Hepatocyte (in vitro differentiated cells): Measurements from ENCODE around the gene CYP27A1. TPM values are rescaled to one million over a fixed set of nuclear protein-coding genes. Genes with fewer than 3 reads are reported as not detected.
"Not testable (repeated sequence)": the region's sequence is repeated elsewhere in the genome, so short reads cannot be mapped to it uniquely, and the experiment has no call there.

Source experiments
- DNase-seq: peaks from one replicate; pipeline ENCODE4 v3.0.0-alpha.2; 2016; ENCODE audit warnings: low spot score
- H2AFZ ChIP-seq: fragments of 200-600 bp; sonication (generic); 2 replicates; pipeline ENCODE4 v1.6.0; 2016; ENCODE audit warnings: antibody characterized with exemption, mild to moderate bottlenecking
- H3K27ac ChIP-seq: fragments of 200-600 bp; sonication (generic); 2 replicates; pipeline ENCODE4 v1.5.1; 2016; ENCODE audit warnings: mild to moderate bottlenecking
- H3K27me3 ChIP-seq: fragments of 200-600 bp; sonication (generic); 2 replicates; pipeline ENCODE4 v1.6.1; 2016
- H3K36me3 ChIP-seq: fragments of 200-600 bp; sonication (generic); replicated peaks from 2 replicates; pipeline ENCODE4 v1.5.1; 2016; ENCODE audit warnings: low read depth; ENCODE audit not compliant: insufficient read depth
- H3K4me1 ChIP-seq: fragments of 200-600 bp; sonication (generic); 2 replicates; pipeline ENCODE4 v1.5.1; 2016; ENCODE audit warnings: mild to moderate bottlenecking, moderate library complexity; ENCODE audit not compliant: insufficient read depth
- H3K4me2 ChIP-seq: fragments of 200-600 bp; sonication (generic); 2 replicates; pipeline ENCODE4 v1.6.0; 2016
- H3K4me3 ChIP-seq: fragments of 200-600 bp; sonication (generic); 2 replicates; pipeline ENCODE4 v1.5.1; 2016; ENCODE audit warnings: mild to moderate bottlenecking
- H3K79me2 ChIP-seq: fragments of 200-600 bp; sonication (generic); 2 replicates; pipeline ENCODE4 v1.6.0; 2017; ENCODE audit warnings: mild to moderate bottlenecking
- H3K9me2 ChIP-seq: fragments of 200-600 bp; sonication (generic); replicated peaks from 2 replicates; pipeline ENCODE4 v1.6.0; 2017; ENCODE audit warnings: mild to moderate bottlenecking; ENCODE audit not compliant: insufficient read depth
- H3K9me3 ChIP-seq: fragments of 200-600 bp; sonication (generic); 2 replicates; pipeline ENCODE4 v1.5.1; 2016; ENCODE audit warnings: low read depth, mild to moderate bottlenecking
- H4K20me1 ChIP-seq: fragments of 200-600 bp; sonication (generic); 2 replicates; pipeline ENCODE4 v1.6.0; 2016; ENCODE audit warnings: mild to moderate bottlenecking; ENCODE audit not compliant: insufficient read depth, poor library complexity, severe bottlenecking
- EZH2 ChIP-seq: fragments of 200-600 bp; sonication (generic); IDR thresholded peaks from 2 replicates; pipeline ENCODE4 v1.6.1; 2016; ENCODE audit warnings: antibody characterized with exemption, mild to moderate bottlenecking, borderline replicate concordance
- EZH2phosphoT487 ChIP-seq: fragments of 200-600 bp; sonication (generic); IDR thresholded peaks from one replicate; pipeline ENCODE4 v1.6.1; 2018; ENCODE audit warnings: antibody characterized with exemption, mild to moderate bottlenecking, low read depth, moderate library complexity; ENCODE audit not compliant: unreplicated experiment, severe bottlenecking
- WGBS: methylation state at CpG from one replicate; pipeline ENCODE4 v1.1.6; 2016; ENCODE audit warnings: low lambda C conversion rate; ENCODE audit errors: missing lambda C conversion rate; 5-methylcytosine and 5-hydroxymethylcytosine counted together
- polyA plus RNA-seq: library from polyadenylated mRNA; unstranded; fragments of >200 nt; fragmentation: Nextera tagmentation; extraction: Ambion mirVana; gene quantifications from 2 replicates; pipeline ENCODE4 v1.2.1, GENCODE V29; 2016
- total RNA-seq: library from RNA; depleted of rRNA; stranded (reverse); fragments of >200 nt; gene quantifications from 2 replicates; pipeline ENCODE4 v1.2.3, GENCODE V29; 2014
- TF ChIP-seq, protein P1 (sequence below): fragments of 200-600 bp; sonication (generic); IDR thresholded peaks from 2 replicates; pipeline ENCODE4 v1.5.1; 2016; ENCODE audit warnings: antibody characterized with exemption, mild to moderate bottlenecking; ENCODE audit not compliant: poor library complexity

Gene CYP27A1
- total and polyA plus RNA-seq, 2 experiments from 2014 or later: 34.5 to 44.8 TPM

DNA sequence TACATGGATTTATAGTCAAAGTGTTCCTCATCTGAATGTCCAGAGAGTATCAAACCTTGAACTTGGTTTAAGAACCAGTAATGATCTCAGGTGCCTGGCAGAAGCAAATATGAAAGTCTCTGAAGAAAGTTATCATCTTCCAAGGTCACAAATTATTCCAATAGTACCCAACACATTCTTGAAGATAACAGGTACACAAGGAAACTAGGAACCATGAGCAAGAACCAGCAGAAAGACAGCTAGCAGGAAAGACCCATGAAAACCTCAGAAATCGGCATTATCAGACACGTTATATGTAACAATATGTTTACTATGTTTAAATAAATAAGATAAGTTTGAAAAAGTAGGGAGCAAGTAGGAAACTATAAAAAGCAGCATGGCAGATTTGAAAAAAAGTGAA lies 55.5 kb downstream of the CYP27A1 start:
- Histone ChIP-seq H3K9me2 (no peaks in the 10 kb centered on the region), H3K27me3 (peaks cover 9% of the 10 kb centered on the region), H4K20me1 (no peaks in the 10 kb centered on the region), H3K36me3 (no peaks in the 10 kb centered on the region), H3K4me3 (no peak overlapping the region), H3K79me2 (no peaks in the 10 kb centered on the region), H2AFZ (no peak overlapping the region), H3K27ac (no peak overlapping the region), H3K4me2 (no peak overlapping the region), H3K9me3 (no peaks in the 10 kb centered on the region), H3K4me1 (no peaks in the 10 kb centered on the region)
- DNase-seq: no peak
- 90% methylated on average over 2 of the region's 2 CpGs for WGBS
- TF ChIP-seq EZH2 (no peak), EZH2phosphoT487 (no peak)
- TF ChIP-seq, protein P1, sequence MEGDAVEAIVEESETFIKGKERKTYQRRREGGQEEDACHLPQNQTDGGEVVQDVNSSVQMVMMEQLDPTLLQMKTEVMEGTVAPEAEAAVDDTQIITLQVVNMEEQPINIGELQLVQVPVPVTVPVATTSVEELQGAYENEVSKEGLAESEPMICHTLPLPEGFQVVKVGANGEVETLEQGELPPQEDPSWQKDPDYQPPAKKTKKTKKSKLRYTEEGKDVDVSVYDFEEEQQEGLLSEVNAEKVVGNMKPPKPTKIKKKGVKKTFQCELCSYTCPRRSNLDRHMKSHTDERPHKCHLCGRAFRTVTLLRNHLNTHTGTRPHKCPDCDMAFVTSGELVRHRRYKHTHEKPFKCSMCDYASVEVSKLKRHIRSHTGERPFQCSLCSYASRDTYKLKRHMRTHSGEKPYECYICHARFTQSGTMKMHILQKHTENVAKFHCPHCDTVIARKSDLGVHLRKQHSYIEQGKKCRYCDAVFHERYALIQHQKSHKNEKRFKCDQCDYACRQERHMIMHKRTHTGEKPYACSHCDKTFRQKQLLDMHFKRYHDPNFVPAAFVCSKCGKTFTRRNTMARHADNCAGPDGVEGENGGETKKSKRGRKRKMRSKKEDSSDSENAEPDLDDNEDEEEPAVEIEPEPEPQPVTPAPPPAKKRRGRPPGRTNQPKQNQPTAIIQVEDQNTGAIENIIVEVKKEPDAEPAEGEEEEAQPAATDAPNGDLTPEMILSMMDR: no peak

DNA sequence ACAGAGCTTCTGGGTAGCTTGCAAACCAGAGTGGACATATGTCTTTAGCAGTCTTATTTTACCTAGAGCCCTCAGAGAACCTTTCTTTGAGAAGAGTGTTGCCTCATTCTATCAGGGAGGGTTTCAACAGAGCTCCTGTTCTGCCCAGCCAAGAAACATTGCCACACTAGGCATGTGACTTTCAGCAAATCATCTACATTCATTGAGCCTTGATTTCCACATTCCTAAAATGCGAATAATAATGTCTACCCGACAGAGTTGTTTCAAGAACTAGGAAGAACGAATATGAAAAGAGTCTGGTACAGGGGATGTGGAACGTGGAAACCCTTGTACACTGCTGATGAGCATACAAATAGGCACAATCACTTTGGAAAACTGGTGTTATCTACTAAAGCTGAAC lies 57.5 kb downstream of the CYP27A1 start:
- WGBS: 72% methylated on average over 4 of the region's 4 CpGs
- H4K20me1 ChIP-seq: no peaks in the 10 kb centered on the region

DNA sequence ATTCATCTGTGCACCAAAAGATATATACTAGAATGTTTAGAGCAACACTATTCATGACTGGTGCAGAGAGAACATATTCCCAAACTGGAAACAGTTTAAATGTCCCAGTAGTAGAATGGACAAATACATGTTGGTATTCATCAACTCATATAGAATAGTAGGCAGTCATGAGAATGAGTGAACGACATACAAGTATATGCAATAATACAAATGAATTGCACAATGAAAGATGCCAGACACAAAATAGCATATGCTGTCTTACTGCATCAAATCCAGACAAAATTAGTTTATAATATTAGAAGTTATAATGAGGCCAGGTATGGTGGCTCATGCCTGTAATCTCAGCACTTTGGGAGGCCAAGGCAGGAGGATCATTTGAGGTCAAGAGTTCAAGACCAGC lies 57.9 kb downstream of the CYP27A1 start:
- H3K4me2 ChIP-seq: no peak overlapping the region
- TF ChIP-seq, protein P1: no peak
- no peak for TF ChIP-seq EZH2
- no peak for TF ChIP-seq EZH2phosphoT487
- no peak for DNase-seq
- no peaks in the 10 kb centered on the region for H3K36me3 ChIP-seq
- no peaks in the 10 kb centered on the region for H3K4me1 ChIP-seq
- no peaks in the 10 kb centered on the region for H3K79me2 ChIP-seq
- no peaks in the 10 kb centered on the region for H3K9me3 ChIP-seq
- H3K27me3 ChIP-seq: peaks cover 6% of the 10 kb centered on the region
- no peak overlapping the region for H3K27ac ChIP-seq
- H3K4me3 ChIP-seq: no peak overlapping the region
- H2AFZ ChIP-seq: no peak overlapping the region
- WGBS: 89% methylated on average over 1 of the region's 1 CpG
- H4K20me1 ChIP-seq: no peaks in the 10 kb centered on the region
- H3K9me2 ChIP-seq: no peaks in the 10 kb centered on the region

More for the DNA sequence above, 57.5 kb downstream of the CYP27A1 start:
- H2AFZ ChIP-seq: no peak overlapping the region
- no peak overlapping the region for H3K4me2 ChIP-seq
- no peak for DNase-seq
- TF ChIP-seq, protein P1: no peak
- TF ChIP-seq EZH2phosphoT487 (no peak), EZH2 (no peak)
- no peak overlapping the region for H3K27ac ChIP-seq
- H3K4me3 ChIP-seq: no peak overlapping the region
- H3K9me3 ChIP-seq: no peaks in the 10 kb centered on the region
- no peaks in the 10 kb centered on the region for H3K79me2 ChIP-seq
- H3K27me3 ChIP-seq: peaks cover 9% of the 10 kb centered on the region
- no peaks in the 10 kb centered on the region for H3K36me3 ChIP-seq
- H3K9me2 ChIP-seq: no peaks in the 10 kb centered on the region
- no peaks in the 10 kb centered on the region for H3K4me1 ChIP-seq

DNA sequence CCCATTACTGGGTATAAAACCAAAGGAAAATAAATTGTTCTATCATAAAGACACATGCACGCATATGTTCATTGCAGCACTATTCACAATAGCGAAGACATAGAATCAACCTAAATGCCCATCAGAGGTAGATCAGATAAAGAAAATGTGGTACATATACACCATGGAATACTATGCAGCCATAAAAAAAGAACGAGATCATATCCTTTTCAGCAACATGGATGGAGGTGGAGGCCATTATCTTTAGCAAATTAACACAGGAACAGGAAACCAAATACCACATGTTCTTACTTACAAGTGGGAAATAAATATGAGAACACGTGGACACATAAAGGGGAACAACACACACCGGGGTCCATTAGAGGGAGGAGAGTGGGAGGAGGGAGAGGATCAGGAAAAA lies 62.4 kb downstream of the CYP27A1 start:
- H3K27ac ChIP-seq, H3K9me2 ChIP-seq, H2AFZ ChIP-seq, H3K4me3 ChIP-seq, DNase-seq, H3K36me3 ChIP-seq, H3K79me2 ChIP-seq, H3K4me2 ChIP-seq, H4K20me1 ChIP-seq, H3K9me3 ChIP-seq, H3K4me1 ChIP-seq, H3K27me3 ChIP-seq: not testable (repeated sequence)
- WGBS: 81% methylated on average over 5 of the region's 5 CpGs

DNA sequence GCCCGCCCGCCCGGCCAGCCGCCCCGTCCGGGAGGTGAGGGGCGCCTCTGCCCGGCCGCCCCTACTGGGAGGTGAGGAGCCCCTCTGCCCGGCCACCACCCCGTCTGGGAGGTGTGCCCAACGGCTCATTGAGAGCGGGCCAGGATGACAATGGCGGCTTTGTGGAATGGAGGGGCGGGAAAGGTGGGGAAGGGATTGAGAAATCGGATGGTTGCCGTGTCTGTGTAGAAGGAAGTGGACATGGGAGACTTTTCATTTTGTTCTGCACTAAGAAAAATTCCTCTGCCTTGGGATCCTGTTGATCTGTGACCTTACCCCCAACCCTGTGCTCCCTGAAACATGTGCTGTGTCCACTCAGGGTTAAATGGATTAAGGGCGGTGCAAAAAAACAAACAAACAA lies 65.0 kb downstream of the CYP27A1 start:
- WGBS: 98% methylated on average over 5 of the region's 18 CpGs
- not testable (repeated sequence) for H3K9me2 ChIP-seq, H3K36me3 ChIP-seq

More for the DNA sequence above, 65.0 kb downstream of the CYP27A1 start:
- not testable (repeated sequence) for H3K27me3 ChIP-seq, H3K4me2 ChIP-seq, H3K9me3 ChIP-seq, DNase-seq, H3K79me2 ChIP-seq, H3K4me3 ChIP-seq, H3K27ac ChIP-seq, H4K20me1 ChIP-seq, H2AFZ ChIP-seq, H3K4me1 ChIP-seq
